ENCODE data around the gene HMGN4.
A peak's percentile ranks its signal among the peaks of the same experiment; 100 is the strongest.

HMGN4 gene

DNA sequence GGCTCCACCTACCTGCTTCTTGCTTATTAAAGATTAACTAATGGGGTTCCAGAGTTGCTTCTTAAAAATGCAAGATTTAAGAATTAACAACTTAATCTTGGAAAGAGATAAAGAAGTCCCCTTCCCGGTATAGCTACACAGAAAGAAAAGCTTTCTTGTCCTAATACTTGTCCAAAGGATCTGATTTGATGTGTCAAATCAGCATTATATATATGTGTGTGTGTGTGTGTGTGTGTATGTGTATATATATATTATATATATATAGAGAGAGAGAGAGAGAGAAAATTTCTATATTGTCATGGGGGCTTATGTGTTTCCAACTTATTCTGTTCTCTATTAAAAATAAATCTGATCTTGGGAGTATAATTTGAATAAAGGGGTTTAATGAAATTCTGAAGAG, 4.6 kb upstream of the HMGN4 start:
- H3K4me1 ChIP-seq (ENCODE audit: control insufficient read depth in 5 of 5, insufficient read depth in 5 of 5, low read length in 5 of 5), result peaks cover 8 to 34% (median 16%) of the 10 kb centered on the region in 5 donors
- peak overlapping the region; percentile 72 to 89 (median 79) for H3K4me3 ChIP-seq (ENCODE audit: low read depth in 1 of 5, low read length in 5 of 5)
- no peaks in the 10 kb centered on the region for H3K9me3 ChIP-seq (ENCODE audit: control insufficient read depth in 5 of 5, low read length in 5 of 5)
- peak overlapping the region; percentile 51 for H3K27ac ChIP-seq (ENCODE audit: low read depth, low read length)
- H3K36me3 ChIP-seq (ENCODE audit: control insufficient read depth in 5 of 5, insufficient read depth in 5 of 5, low read length in 5 of 5), result no peaks in the 10 kb centered on the region
- H3K27me3 ChIP-seq (ENCODE audit: control insufficient read depth in 5 of 5, insufficient read depth in 4 of 5, low read length in 5 of 5), result no peaks in the 10 kb centered on the region
- H3K9ac ChIP-seq (ENCODE audit: low read length in 5 of 5), result peak overlapping the region; percentile 21 to 82 (median 68)

DNA sequence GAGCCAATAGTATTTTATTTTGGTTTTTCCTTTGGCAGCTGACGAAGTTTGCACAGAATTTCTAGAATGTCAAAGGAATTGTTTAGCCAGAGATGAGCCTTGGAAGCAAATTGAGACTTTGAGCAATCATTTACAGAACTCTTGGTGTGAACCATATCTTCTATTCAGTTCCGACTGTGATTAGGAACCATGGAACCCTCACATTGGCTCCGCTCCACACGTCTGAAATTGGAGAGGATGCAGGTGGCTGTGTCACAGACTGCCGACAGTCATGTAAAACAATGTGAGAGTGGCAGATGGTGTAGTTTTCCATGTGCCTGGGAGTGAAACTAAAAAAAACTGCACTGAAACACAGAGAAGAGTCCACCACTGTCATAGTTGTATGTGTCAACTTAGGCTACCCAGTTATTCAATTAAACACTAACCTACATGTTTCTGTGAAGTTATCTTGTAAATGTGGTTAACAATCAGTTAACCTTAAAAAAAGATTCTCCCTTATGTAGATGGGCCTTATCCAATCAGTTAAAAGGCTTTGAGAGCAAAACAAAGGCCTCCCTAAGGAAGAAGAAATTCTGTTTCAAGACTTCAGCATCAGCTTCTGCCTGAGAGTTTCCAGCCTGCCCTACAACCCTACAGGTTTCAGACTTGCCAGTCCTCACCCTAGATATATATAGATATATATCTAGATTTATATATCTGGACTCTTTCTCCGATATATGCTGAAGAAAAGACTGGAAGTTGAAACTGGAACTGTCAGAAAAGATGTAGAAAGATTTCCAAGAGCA, 3.3 kb upstream of the HMGN4 start:
- H3K4me1 ChIP-seq (ENCODE audit: control insufficient read depth in 5 of 5, insufficient read depth in 5 of 5, low read length in 5 of 5), result peaks cover 10 to 45% (median 24%) of the 10 kb centered on the region in 5 donors
- H3K27ac ChIP-seq (ENCODE audit: low read depth, low read length), result no peak overlapping the region
- no peak overlapping the region for H3K9ac ChIP-seq (ENCODE audit: low read length in 5 of 5)
- no peaks in the 10 kb centered on the region for H3K9me3 ChIP-seq (ENCODE audit: control insufficient read depth in 5 of 5, low read length in 5 of 5)
- H3K27me3 ChIP-seq (ENCODE audit: control insufficient read depth in 5 of 5, insufficient read depth in 4 of 5, low read length in 5 of 5), result no peaks in the 10 kb centered on the region
- H3K4me3 ChIP-seq (ENCODE audit: low read depth in 1 of 5, low read length in 5 of 5), result no peak overlapping the region
- no peaks in the 10 kb centered on the region for H3K36me3 ChIP-seq (ENCODE audit: control insufficient read depth in 5 of 5, insufficient read depth in 5 of 5, low read length in 5 of 5)

- Histone ChIP-seq H3K36me3 (ENCODE audit: control insufficient read depth in 5 of 5, insufficient read depth in 5 of 5, low read length in 5 of 5) (no peaks in the 10 kb centered on the region), H3K4me3 (ENCODE audit: low read depth in 1 of 5, low read length in 5 of 5) (peak overlapping the region; percentile 83 to 95 (median 91)), H3K4me1 (ENCODE audit: control insufficient read depth in 5 of 5, insufficient read depth in 5 of 5, low read length in 5 of 5) (peaks cover 10 to 46% (median 24%) of the 10 kb centered on the region in 5 donors)
Measured at GRCh38 chr6:26536571-26537159, 1.5 kb upstream of the HMGN4 start.

GRCh38 chr6:26537160-26537845, 863 bp upstream of the HMGN4 start:
- H3K4me1 ChIP-seq (ENCODE audit: control insufficient read depth in 5 of 5, insufficient read depth in 5 of 5, low read length in 5 of 5), result peaks cover 10 to 43% (median 24%) of the 10 kb centered on the region in 5 donors
- H3K36me3 ChIP-seq (ENCODE audit: control insufficient read depth in 5 of 5, insufficient read depth in 5 of 5, low read length in 5 of 5), result peaks cover 0 to 2% (median 0%) of the 10 kb centered on the region in 5 donors
- H3K4me3 ChIP-seq (ENCODE audit: low read depth in 1 of 5, low read length in 5 of 5), result peak overlapping the region; percentile 83 to 95 (median 91)
- H3K9me3 ChIP-seq (ENCODE audit: control insufficient read depth in 5 of 5, low read length in 5 of 5), result no peaks in the 10 kb centered on the region
- peak overlapping the region; percentile 80 for H3K27ac ChIP-seq (ENCODE audit: low read depth, low read length)
- H3K9ac ChIP-seq (ENCODE audit: low read length in 5 of 5), result peak overlapping the region; percentile 74 to 90 (median 84)
- no peaks in the 10 kb centered on the region for H3K27me3 ChIP-seq (ENCODE audit: control insufficient read depth in 5 of 5, insufficient read depth in 4 of 5, low read length in 5 of 5)

More at GRCh38 chr6:26536571-26537159, 1.5 kb upstream of the HMGN4 start:
- Histone ChIP-seq H3K27me3 (ENCODE audit: control insufficient read depth in 5 of 5, insufficient read depth in 4 of 5, low read length in 5 of 5) (no peaks in the 10 kb centered on the region), H3K9me3 (ENCODE audit: control insufficient read depth in 5 of 5, low read length in 5 of 5) (no peaks in the 10 kb centered on the region), H3K27ac (ENCODE audit: low read depth, low read length) (peak overlapping the region; percentile 80), H3K9ac (ENCODE audit: low read length in 5 of 5) (peak overlapping the region; percentile 68 to 85 (median 82))

- peak overlapping the region; percentile 84 to 95 (median 91) for H3K4me3 ChIP-seq (ENCODE audit: low read depth in 1 of 5, low read length in 5 of 5)
- peaks cover 10 to 32% (median 22%) of the 10 kb centered on the region in 5 donors for H3K4me1 ChIP-seq (ENCODE audit: control insufficient read depth in 5 of 5, insufficient read depth in 5 of 5, low read length in 5 of 5)
- no peaks in the 10 kb centered on the region for H3K9me3 ChIP-seq (ENCODE audit: control insufficient read depth in 5 of 5, low read length in 5 of 5)
Measured at GRCh38 chr6:26538572-26538902, 371 bp downstream of the HMGN4 start.

DNA sequence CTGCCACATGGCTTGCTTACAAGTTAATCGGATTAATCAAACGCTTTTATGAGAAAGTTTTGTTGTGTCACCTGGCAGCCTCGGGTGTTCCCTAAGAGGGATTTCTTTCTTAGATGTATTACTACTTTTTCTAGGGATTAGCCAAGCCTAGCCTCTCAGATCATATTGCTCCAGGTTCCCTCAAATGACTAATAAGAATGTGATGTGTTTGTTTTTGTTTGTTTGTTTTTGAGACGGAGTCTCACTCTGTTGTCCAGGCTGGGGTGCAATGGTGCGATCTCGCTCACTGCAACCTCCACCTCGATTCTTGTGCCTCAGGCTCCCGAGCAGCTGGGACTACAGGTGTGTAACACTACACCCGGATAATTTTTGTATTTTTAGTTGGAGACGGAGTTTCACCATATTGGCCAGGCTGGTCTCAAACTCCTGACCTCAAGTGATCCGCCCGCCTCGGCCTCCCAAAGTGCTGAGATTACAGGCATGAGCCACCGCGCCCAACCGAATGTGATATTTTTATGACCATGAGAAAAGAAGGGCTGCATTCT, 977 bp downstream of the HMGN4 start:
- Histone ChIP-seq H3K36me3 (ENCODE audit: control insufficient read depth in 5 of 5, insufficient read depth in 5 of 5, low read length in 5 of 5) (peaks cover 2 to 10% (median 6%) of the 10 kb centered on the region in 5 donors), H3K4me1 (ENCODE audit: control insufficient read depth in 5 of 5, insufficient read depth in 5 of 5, low read length in 5 of 5) (peaks cover 10 to 32% (median 22%) of the 10 kb centered on the region in 5 donors), H3K9ac (ENCODE audit: low read length in 5 of 5) (peak overlapping the region in 4 of 5 donors; percentile 82 to 90 (median 84)), H3K9me3 (ENCODE audit: control insufficient read depth in 5 of 5, low read length in 5 of 5) (no peaks in the 10 kb centered on the region), H3K27me3 (ENCODE audit: control insufficient read depth in 5 of 5, insufficient read depth in 4 of 5, low read length in 5 of 5) (no peaks in the 10 kb centered on the region), H3K27ac (ENCODE audit: low read depth, low read length) (peak overlapping the region; percentile 80), H3K4me3 (ENCODE audit: low read depth in 1 of 5, low read length in 5 of 5) (peak overlapping the region; percentile 84 to 95 (median 91))

More at GRCh38 chr6:26538572-26538902, 371 bp downstream of the HMGN4 start:
- Histone ChIP-seq H3K9ac (ENCODE audit: low read length in 5 of 5) (peak overlapping the region; percentile 82 to 90 (median 84)), H3K36me3 (ENCODE audit: control insufficient read depth in 5 of 5, insufficient read depth in 5 of 5, low read length in 5 of 5) (peaks cover 2 to 7% (median 6%) of the 10 kb centered on the region in 5 donors), H3K27me3 (ENCODE audit: control insufficient read depth in 5 of 5, insufficient read depth in 4 of 5, low read length in 5 of 5) (no peaks in the 10 kb centered on the region), H3K27ac (ENCODE audit: low read depth, low read length) (peak overlapping the region; percentile 80)

DNA sequence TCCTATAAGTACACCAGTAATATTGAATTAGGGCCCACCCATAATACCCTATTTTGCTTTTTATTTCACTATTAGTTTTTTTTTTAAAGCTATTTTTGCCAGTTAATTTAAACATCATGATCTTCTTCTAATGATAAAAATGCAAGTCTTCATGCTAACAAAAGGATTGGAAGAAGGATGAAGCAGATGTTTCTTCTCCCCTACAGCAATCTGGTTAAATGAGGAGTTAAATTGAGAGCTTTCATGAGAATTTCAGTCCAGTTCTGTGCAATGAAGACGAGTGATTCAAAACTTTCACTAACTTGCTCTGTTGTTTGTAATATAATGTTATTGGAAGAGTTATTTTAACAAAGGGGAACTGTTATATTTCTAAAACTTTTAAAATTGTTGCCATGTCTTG, 3.4 kb downstream of the HMGN4 start:
- Histone ChIP-seq H3K36me3 (ENCODE audit: control insufficient read depth in 5 of 5, insufficient read depth in 5 of 5, low read length in 5 of 5) (peaks cover 10 to 25% (median 13%) of the 10 kb centered on the region in 5 donors), H3K9ac (ENCODE audit: low read length in 5 of 5) (no peak overlapping the region), H3K27me3 (ENCODE audit: control insufficient read depth in 5 of 5, insufficient read depth in 4 of 5, low read length in 5 of 5) (no peaks in the 10 kb centered on the region), H3K4me1 (ENCODE audit: control insufficient read depth in 5 of 5, insufficient read depth in 5 of 5, low read length in 5 of 5) (peaks cover 6 to 27% (median 16%) of the 10 kb centered on the region in 5 donors), H3K4me3 (ENCODE audit: low read depth in 1 of 5, low read length in 5 of 5) (no peak overlapping the region), H3K27ac (ENCODE audit: low read depth, low read length) (no peak overlapping the region), H3K9me3 (ENCODE audit: control insufficient read depth in 5 of 5, low read length in 5 of 5) (no peaks in the 10 kb centered on the region)

DNA sequence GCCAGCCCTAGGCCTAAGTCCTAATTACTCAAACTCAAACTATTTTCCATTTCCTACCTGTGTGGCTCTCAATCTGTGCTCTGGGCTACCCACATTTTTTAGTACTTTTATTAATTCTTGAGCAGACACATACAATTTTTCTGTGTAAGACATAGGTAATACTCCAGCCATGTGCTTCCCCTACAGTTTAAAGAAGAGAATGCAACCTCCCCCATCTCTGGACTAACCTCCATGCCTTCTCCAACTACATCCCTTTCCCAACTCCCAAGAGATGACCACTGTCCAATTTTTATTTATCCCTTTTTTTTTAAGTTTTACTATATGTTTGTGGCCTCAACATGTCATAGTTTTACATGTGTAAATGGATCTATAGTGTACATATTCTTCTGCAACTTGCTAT, 5.8 kb downstream of the HMGN4 start:
- no peak overlapping the region for H3K9ac ChIP-seq (ENCODE audit: low read length in 5 of 5)
- H3K9me3 ChIP-seq (ENCODE audit: control insufficient read depth in 5 of 5, low read length in 5 of 5), result no peaks in the 10 kb centered on the region
- H3K4me3 ChIP-seq (ENCODE audit: low read depth in 1 of 5, low read length in 5 of 5), result no peak overlapping the region
- no peak overlapping the region for H3K27ac ChIP-seq (ENCODE audit: low read depth, low read length)
- peaks cover 2 to 8% (median 4%) of the 10 kb centered on the region in 5 donors for H3K4me1 ChIP-seq (ENCODE audit: control insufficient read depth in 5 of 5, insufficient read depth in 5 of 5, low read length in 5 of 5)
- peaks cover 10 to 25% (median 13%) of the 10 kb centered on the region in 5 donors for H3K36me3 ChIP-seq (ENCODE audit: control insufficient read depth in 5 of 5, insufficient read depth in 5 of 5, low read length in 5 of 5)
- no peaks in the 10 kb centered on the region for H3K27me3 ChIP-seq (ENCODE audit: control insufficient read depth in 5 of 5, insufficient read depth in 4 of 5, low read length in 5 of 5)

DNA sequence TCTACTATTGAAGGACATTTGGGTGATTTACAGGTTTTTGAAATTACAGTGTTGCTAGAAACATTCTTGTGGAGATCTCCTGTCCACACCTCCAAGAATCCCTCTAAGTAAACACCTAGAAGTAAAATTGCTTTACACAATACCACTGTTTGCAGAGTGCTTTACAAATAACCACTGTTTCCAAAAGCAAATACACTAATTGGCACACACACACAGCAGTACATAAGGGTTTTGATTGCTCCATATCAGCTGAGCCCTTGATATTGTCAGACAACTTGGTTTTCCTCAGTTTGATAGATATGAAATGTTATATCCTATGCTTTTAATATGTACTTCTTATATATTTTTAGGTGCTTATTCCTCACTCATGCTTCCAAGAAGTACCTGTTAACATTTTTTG, 6.3 kb downstream of the HMGN4 start:
- Histone ChIP-seq H3K4me3 (ENCODE audit: low read depth in 1 of 5, low read length in 5 of 5) (no peak overlapping the region), H3K27me3 (ENCODE audit: control insufficient read depth in 5 of 5, insufficient read depth in 4 of 5, low read length in 5 of 5) (no peaks in the 10 kb centered on the region), H3K27ac (ENCODE audit: low read depth, low read length) (no peak overlapping the region), H3K36me3 (ENCODE audit: control insufficient read depth in 5 of 5, insufficient read depth in 5 of 5, low read length in 5 of 5) (peaks cover 10 to 25% (median 13%) of the 10 kb centered on the region in 5 donors), H3K9ac (ENCODE audit: low read length in 5 of 5) (no peak overlapping the region), H3K4me1 (ENCODE audit: control insufficient read depth in 5 of 5, insufficient read depth in 5 of 5, low read length in 5 of 5) (peaks cover 0 to 4% (median 0%) of the 10 kb centered on the region in 5 donors), H3K9me3 (ENCODE audit: control insufficient read depth in 5 of 5, low read length in 5 of 5) (no peaks in the 10 kb centered on the region)

Data from subcutaneous abdominal adipose tissue (tissue), 5 donors.